Mesenchymal stem cell (in vitro differentiated cells and primary cell): ENCODE measurements around the gene TNP2.

Experiments
- DNase-seq: peaks from one replicate; pipeline ENCODE4 v3.0.0-alpha.2; 2013
- H2AFZ ChIP-seq: one replicate; pipeline ENCODE4 v1.6.1; 2013; ENCODE audit warnings: low read depth, mild to moderate bottlenecking, control low read depth, inconsistent platforms, low read length, moderate library complexity
- H2AK5ac ChIP-seq: 2 replicates; pipeline ENCODE4 v1.6.1; 2013; ENCODE audit warnings: low read length, moderate library complexity, mild to moderate bottlenecking, inconsistent platforms; ENCODE audit not compliant: severe bottlenecking
- H2BK120ac ChIP-seq: one replicate; pipeline ENCODE4 v1.6.1; 2013; ENCODE audit warnings: low read depth, mild to moderate bottlenecking, inconsistent platforms, low read length, moderate library complexity
- H2BK12ac ChIP-seq, 2 experiments: one replicate each; pipeline ENCODE4 v1.6.1; 2013; ENCODE audit warnings: inconsistent platforms in 2 of 2, low read length in 2 of 2, mild to moderate bottlenecking in 2 of 2, moderate library complexity in 2 of 2, control low read depth in 1 of 2
- H2BK15ac ChIP-seq: one replicate; pipeline ENCODE4 v1.6.1; 2013; ENCODE audit warnings: mild to moderate bottlenecking, low read depth, inconsistent platforms; ENCODE audit not compliant: poor library complexity, severe bottlenecking
- H2BK5ac ChIP-seq: 2 replicates; pipeline ENCODE4 v1.6.1; 2013; ENCODE audit warnings: low read depth, mild to moderate bottlenecking, low read length, control low read depth, inconsistent platforms; ENCODE audit not compliant: poor library complexity, severe bottlenecking
- H3K14ac ChIP-seq, 2 experiments: one replicate each; pipeline ENCODE4 v1.6.1; 2013; ENCODE audit warnings: inconsistent platforms in 2 of 2, low read length in 2 of 2, control low read depth in 1 of 2, mild to moderate bottlenecking in 1 of 2, moderate library complexity in 1 of 2
- H3K18ac ChIP-seq, 2 experiments: one replicate each; pipeline ENCODE4 v1.6.1; 2013; ENCODE audit warnings: inconsistent platforms in 2 of 2, low read length in 2 of 2, control low read depth in 1 of 2, low read depth in 1 of 2, mild to moderate bottlenecking in 1 of 2
- H3K23ac ChIP-seq, 2 experiments: one replicate each; pipeline ENCODE4 v1.6.1; 2013; ENCODE audit warnings: inconsistent platforms in 2 of 2, low read length in 2 of 2, mild to moderate bottlenecking in 2 of 2, moderate library complexity in 2 of 2, control low read depth in 1 of 2
- H3K27ac ChIP-seq: 2 replicates; pipeline ENCODE4 v1.5.1; 2013; ENCODE audit warnings: mild to moderate bottlenecking, moderate library complexity, low read length, control low read depth, inconsistent platforms; ENCODE audit not compliant: poor library complexity, severe bottlenecking
- H3K27me3 ChIP-seq, 2 experiments: 2 replicates each; pipeline versions ENCODE4 v1.6.1 to v1.7.0; 2013; ENCODE audit warnings: low read length in 2 of 2, mild to moderate bottlenecking in 2 of 2, moderate library complexity in 2 of 2, control low read depth in 1 of 2, inconsistent platforms in 1 of 2; ENCODE audit not compliant: control insufficient read depth in 1 of 2, insufficient read depth in 1 of 2
- H3K36me3 ChIP-seq, 2 experiments: 2 replicates each; pipeline versions ENCODE4 v1.6.1 to v1.7.0; 2013; ENCODE audit warnings: low read length in 2 of 2, control low read depth in 1 of 2, inconsistent platforms in 1 of 2, low read depth in 1 of 2, mild to moderate bottlenecking in 1 of 2; ENCODE audit not compliant: insufficient read depth in 2 of 2, control insufficient read depth in 1 of 2
- H3K4ac ChIP-seq, 2 experiments: one replicate each; pipeline ENCODE4 v1.6.1; 2013; ENCODE audit warnings: inconsistent platforms in 2 of 2, low read length in 2 of 2, mild to moderate bottlenecking in 2 of 2, moderate library complexity in 2 of 2, control low read depth in 1 of 2, low read depth in 1 of 2
- H3K4me1 ChIP-seq: 2 replicates; pipeline ENCODE4 v1.6.1; 2013; ENCODE audit warnings: low read depth, low read length, control low read depth; ENCODE audit not compliant: control insufficient read depth, insufficient read depth
- H3K4me2 ChIP-seq: 2 replicates; pipeline ENCODE4 v1.6.1; 2013; ENCODE audit warnings: low read length, mild to moderate bottlenecking, inconsistent platforms; ENCODE audit not compliant: poor library complexity, severe bottlenecking
- H3K4me3 ChIP-seq, 2 experiments: 2 replicates each; pipeline versions ENCODE4 v1.5.1 to v1.7.0; 2013; ENCODE audit warnings: low read length in 2 of 2, mild to moderate bottlenecking in 2 of 2, control low read depth in 1 of 2, low read depth in 1 of 2; ENCODE audit not compliant: insufficient read depth in 1 of 2
- H3K79me1 ChIP-seq: replicated peaks from 2 replicates; pipeline ENCODE4 v1.6.1; 2013; ENCODE audit warnings: mild to moderate bottlenecking, control low read depth, low read length, inconsistent platforms; ENCODE audit not compliant: poor library complexity, severe bottlenecking
- H3K9ac ChIP-seq: 2 replicates; pipeline ENCODE4 v1.7.0; 2013; ENCODE audit warnings: mild to moderate bottlenecking, low read length, moderate library complexity
- H3K9me3 ChIP-seq: 2 replicates; pipeline ENCODE4 v1.7.0; 2013; ENCODE audit warnings: mild to moderate bottlenecking, low read length; ENCODE audit not compliant: control insufficient read depth
- H4K8ac ChIP-seq: one replicate; pipeline ENCODE4 v1.6.1; 2013; ENCODE audit warnings: inconsistent platforms, mild to moderate bottlenecking, low read length, moderate library complexity
- H4K91ac ChIP-seq: one replicate; pipeline ENCODE4 v1.6.1; 2013; ENCODE audit warnings: mild to moderate bottlenecking, low read length, inconsistent platforms
- WGBS: methylation state at CpG from one replicate; pipeline ENCODE4 v1.1.7; 2013; ENCODE audit warnings: mixed read lengths; 5-methylcytosine and 5-hydroxymethylcytosine counted together

Gene TNP2

GRCh38 chr16:11259655-11260595 is 9.2 kb downstream of the TNP2 start:
- Histone ChIP-seq H3K4me1 (peaks cover 17% of the 10 kb centered on the region), H3K18ac (no peak overlapping the region), H4K91ac (no peak overlapping the region), H3K4ac (no peak overlapping the region), H2BK15ac (no peak overlapping the region), H3K9ac (no peak overlapping the region), H2AK5ac (no peak overlapping the region), H3K14ac (no peak overlapping the region), H3K23ac (no peak overlapping the region), H3K36me3 (peaks cover 0 to 2% of the 10 kb centered on the region in 2 experiments), H4K8ac (no peak overlapping the region), H3K4me2 (no peak overlapping the region), H3K9me3 (no peaks in the 10 kb centered on the region), H2BK5ac (no peak overlapping the region), H2BK12ac (no peak overlapping the region), H3K27ac (no peak overlapping the region), H2BK120ac (no peak overlapping the region), H3K4me3 (no peak overlapping the region), H2AFZ (no peak overlapping the region), H3K79me1 (no peaks in the 10 kb centered on the region), H3K27me3 (peaks cover 0 to 20% of the 10 kb centered on the region in 2 experiments)
- WGBS: 94% methylated on average over 12 of the region's 12 CpGs
- no peak for DNase-seq

GRCh38 chr16:11258553-11259492 is 10.3 kb downstream of the TNP2 start:
- H3K4me3 ChIP-seq: peak overlapping the region in 1 of 2 experiments; percentile 65
- H2BK12ac ChIP-seq: peak overlapping the region in 1 of 2 experiments; percentile 0
- no peak overlapping the region for H3K14ac ChIP-seq
- H4K91ac ChIP-seq: no peak overlapping the region
- 85% methylated on average over 15 of the region's 15 CpGs for WGBS
- no peaks in the 10 kb centered on the region for H3K9me3 ChIP-seq
- no peak overlapping the region for H3K4ac ChIP-seq
- no peak overlapping the region for H2BK5ac ChIP-seq
- H3K4me1 ChIP-seq: peaks cover 25% of the 10 kb centered on the region
- H3K18ac ChIP-seq: no peak overlapping the region
- H3K79me1 ChIP-seq: no peaks in the 10 kb centered on the region
- no peak overlapping the region for H3K4me2 ChIP-seq
- H2BK120ac ChIP-seq: no peak overlapping the region
- H3K27me3 ChIP-seq: peaks cover 0 to 14% of the 10 kb centered on the region in 2 experiments
- peak overlapping the region; percentile 54 for H2BK15ac ChIP-seq
- DNase-seq: no peak
- peak overlapping the region; percentile 21 for H3K9ac ChIP-seq
- no peak overlapping the region for H3K23ac ChIP-seq
- no peak overlapping the region for H2AFZ ChIP-seq
- no peak overlapping the region for H4K8ac ChIP-seq
- H3K36me3 ChIP-seq: peaks cover 0 to 10% of the 10 kb centered on the region in 2 experiments
- H3K27ac ChIP-seq: no peak overlapping the region
- H2AK5ac ChIP-seq: peak overlapping the region; percentile 50

GRCh38 chr16:11257131-11257938 is 11.8 kb downstream of the TNP2 start:
- H4K8ac ChIP-seq: peak overlapping the region; percentile 29
- H3K18ac ChIP-seq: peak overlapping the region; percentile 71 to 95

More at GRCh38 chr16:11257131-11257938, 11.8 kb downstream of the TNP2 start:
- Histone ChIP-seq H3K14ac (peak overlapping the region in 1 of 2 experiments; percentile 21), H3K79me1 (peaks cover 5% of the 10 kb centered on the region), H3K4me1 (peaks cover 33% of the 10 kb centered on the region), H3K4me2 (peak overlapping the region; percentile 78), H3K9me3 (no peaks in the 10 kb centered on the region), H2AFZ (no peak overlapping the region), H2BK12ac (peak overlapping the region; percentile 12 to 91), H3K9ac (peak overlapping the region; percentile 98), H3K36me3 (peaks cover 0 to 17% of the 10 kb centered on the region in 2 experiments), H3K27me3 (peaks cover 0 to 13% of the 10 kb centered on the region in 2 experiments), H3K23ac (no peak overlapping the region), H3K4me3 (peak overlapping the region; percentile 61 to 91), H2AK5ac (peak overlapping the region; percentile 28), H2BK120ac (peak overlapping the region; percentile 90), H3K27ac (peak overlapping the region; percentile 49), H3K4ac (peak overlapping the region; percentile 31 to 44), H2BK15ac (peak overlapping the region; percentile 73), H4K91ac (peak overlapping the region; percentile 12), H2BK5ac (no peak overlapping the region)
- DNase-seq: peak; percentile 87
- 31% methylated on average over 18 of the region's 21 CpGs for WGBS
